ENCODE data around the gene PYCR2.

PYCR2 gene

DNA sequence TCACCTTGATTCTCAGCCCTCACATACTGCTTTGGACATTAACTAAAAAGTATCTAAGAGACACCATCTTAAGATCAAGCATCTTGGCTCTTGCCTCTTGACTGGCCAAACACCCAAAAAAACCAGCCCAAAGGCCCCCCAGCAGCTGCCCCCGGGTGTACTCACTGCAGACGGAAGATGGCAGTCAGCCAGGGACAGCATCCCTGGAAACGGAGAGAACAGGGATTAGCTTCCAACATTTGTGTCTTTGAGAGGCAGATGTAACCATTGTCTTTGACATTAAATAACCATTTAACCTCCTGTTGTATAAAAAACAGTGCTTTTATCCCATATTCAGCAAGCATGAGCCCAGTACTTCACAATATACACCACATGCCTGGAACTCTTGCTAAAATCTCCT, 53.1 kb downstream of the PYCR2 start:
- H3K4me1 ChIP-seq (ENCODE audit: control insufficient read depth in 1 of 2, insufficient read depth in 2 of 2, low read length in 2 of 2) = peaks cover under 1 to 9% of the 10 kb centered on the region in 2 donors
- no peak overlapping the region for H3K4me3 ChIP-seq (ENCODE audit: low read depth in 1 of 2, low read length in 2 of 2)
- H3K36me3 ChIP-seq (ENCODE audit: control insufficient read depth in 1 of 2, insufficient read depth in 2 of 2, low read length in 2 of 2) = peaks cover 40 to 80% of the 10 kb centered on the region in 2 donors
- H3K27me3 ChIP-seq (ENCODE audit: control insufficient read depth in 1 of 2, insufficient read depth in 2 of 2, low read length in 2 of 2) = no peaks in the 10 kb centered on the region
- no peak overlapping the region for H3K9ac ChIP-seq (ENCODE audit: low read depth in 1 of 2, low read length in 2 of 2)
- no peaks in the 10 kb centered on the region for H3K9me3 ChIP-seq (ENCODE audit: control insufficient read depth in 1 of 2, low read length in 2 of 2)
- H3K27ac ChIP-seq (ENCODE audit: low read depth, low read length) = no peak overlapping the region
